Measurements from ENCODE around the gene TMEM174.
"Not testable (repeated sequence)": the region's sequence is repeated elsewhere in the genome, so short reads cannot be mapped to it uniquely, and the experiment has no call there.

Gene TMEM174

GRCh38 chr5:73196201-73196600 lies 23.2 kb downstream of the TMEM174 start:
- DNase-seq (ENCODE audit: low read depth), result no peak

DNA sequence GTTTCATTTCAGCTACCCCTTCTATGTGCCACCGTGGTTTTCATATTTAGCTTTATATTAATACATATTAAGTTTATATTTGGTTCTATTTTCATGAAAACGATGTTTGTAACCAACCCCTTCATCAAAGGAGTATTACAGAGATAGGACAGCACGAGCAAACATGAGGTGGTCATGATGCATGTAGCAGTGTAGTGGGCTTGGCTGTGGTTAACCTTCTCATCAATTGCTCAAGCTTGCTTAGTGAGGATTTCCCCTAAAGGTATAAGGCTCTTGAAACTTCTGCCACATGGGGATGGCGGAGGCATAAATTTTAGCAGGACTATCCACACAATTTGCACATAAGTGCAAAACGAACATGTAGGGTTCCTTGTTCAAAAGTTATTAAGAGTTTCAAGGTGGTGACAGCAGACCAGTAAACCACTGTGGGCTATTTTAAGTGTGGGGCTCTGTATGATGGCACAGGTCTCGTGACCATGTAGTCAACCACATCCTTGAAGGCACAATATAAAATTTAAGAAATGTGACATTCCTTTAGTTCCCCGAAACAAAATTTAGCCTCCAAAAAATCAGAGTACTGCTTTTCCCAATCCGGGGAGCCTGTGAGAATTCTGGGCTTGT lies 24.8 kb downstream of the TMEM174 start:
- no peak for DNase-seq (ENCODE audit: low read depth)

DNA sequence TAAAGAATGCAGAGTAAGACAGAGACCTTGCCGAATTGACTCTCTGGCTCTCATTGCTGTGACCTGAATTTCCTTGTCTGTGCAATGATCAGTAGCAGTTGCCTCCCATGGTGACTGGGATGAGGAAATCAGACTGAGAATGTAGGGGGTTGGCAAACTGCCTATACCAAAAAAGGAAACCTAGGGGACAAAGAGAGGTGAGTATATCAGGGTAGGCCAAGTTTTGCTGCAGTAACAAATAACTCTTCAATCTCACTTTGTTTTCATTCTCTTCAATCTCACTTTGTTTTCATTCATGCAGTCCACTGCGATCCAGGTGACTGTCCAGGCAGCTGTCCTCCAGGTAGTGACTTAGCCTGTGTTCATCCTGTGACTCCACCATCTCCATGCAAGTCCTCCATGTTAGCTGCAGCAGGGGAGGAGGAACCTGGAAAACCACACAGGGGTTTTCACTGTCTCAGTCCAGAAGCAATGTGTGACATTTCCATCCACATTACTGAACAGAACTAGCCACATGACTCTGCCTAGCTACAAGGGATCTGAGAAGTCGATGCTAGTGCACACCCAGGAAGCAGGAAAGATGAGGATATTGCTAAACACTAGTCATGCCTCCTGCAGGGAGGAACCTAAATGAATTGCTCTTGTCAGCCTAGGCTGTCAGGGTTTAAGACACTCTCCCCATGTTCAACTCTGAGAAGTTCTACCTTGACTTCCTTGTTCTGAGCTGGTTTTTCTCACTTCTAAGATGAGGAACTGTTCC lies 26.0 kb downstream of the TMEM174 start:
- peak; percentile 13 for DNase-seq (ENCODE audit: low read depth)

DNA sequence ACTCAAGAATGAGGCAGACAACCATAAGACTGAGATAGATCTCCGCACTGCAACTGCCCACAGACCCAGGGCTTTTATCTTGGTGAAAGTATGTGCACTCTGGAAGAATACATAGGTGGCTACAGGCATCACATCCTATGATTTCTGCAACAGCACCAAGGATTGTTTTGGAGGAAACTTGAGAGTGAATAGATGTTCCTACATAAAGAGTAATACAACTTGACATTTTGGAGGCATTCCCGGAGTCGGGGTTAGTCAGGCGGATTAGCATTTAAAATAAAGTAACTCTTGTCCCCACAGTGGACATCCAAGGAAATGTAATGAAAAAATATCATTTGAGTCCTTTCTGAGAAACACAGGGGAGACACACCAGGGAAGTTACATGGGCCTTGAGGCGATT lies 26.7 kb downstream of the TMEM174 start:
- peak; percentile 70 for DNase-seq (ENCODE audit: low read depth)

DNA sequence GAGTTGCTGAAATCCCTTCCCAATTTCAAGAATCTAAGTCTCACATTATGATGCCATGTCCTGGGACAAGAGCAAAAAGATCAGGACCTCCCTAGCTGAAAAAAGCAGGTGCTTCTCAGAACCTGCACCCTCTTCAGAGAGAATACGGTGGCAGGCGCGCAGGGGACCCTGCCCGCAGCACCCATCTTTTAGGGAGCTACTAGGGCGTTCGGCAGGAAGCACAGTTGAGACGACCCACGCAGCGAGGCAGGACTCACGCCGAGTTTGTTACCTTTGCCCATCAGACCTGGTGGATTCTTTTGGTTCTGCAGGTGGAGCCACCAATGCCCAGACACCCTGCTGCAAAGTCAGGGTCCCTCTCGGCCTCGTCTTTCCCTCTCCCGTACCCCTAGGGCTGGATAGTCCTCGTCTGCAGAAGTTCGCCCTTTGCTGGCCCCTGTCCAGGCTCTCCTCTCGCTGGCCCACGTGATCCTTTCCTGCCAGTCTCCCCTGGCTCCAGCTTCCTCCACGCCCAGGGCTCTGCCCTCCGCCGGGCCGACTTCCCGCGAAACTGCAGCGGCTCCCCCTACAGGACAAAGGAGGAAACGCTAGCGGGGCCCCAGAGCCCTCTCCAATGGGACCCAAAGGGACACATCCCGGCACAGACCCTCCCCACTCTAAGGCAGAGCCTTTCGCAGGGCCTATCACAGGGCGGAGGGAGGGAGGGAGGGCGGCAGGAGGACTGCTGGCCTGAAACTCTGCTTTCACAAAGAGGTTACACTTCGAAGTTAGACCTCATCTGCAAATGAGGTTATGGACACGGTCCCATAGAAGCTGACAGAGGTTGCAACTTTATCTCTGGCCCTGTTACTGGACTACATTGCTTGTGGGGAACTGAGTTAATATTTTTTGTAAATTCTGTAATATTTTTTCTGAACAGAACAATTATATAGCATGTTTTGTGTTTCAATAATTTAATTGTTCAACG lies 28.8 kb downstream of the TMEM174 start:
- DNase-seq (ENCODE audit: low read depth), result peak; percentile 27

DNA sequence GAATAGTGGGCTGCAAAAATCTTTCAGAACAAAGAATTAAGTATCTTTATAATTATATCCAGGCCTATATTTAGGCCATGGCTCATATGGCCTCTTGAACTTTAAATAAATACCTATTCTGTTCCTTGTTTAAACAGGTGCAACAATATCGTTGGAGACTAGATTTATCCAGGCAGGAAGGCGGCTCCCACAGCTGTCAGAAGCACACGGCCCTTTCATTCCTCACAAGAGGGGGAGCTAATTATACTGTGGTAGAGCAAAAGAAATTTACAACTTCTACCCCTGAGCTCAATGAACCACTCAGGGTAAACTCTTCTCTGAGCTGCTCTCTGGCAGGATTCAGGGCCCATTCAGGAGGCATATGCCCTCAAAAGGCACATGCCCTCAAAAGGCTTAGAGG lies 31.3 kb downstream of the TMEM174 start:
- no peak for DNase-seq (ENCODE audit: low read depth)

- no peak for DNase-seq (ENCODE audit: low read depth)
These were observed 31.7 kb downstream of the TMEM174 start for GRCh38 chr5:73204733-73205132.

DNA sequence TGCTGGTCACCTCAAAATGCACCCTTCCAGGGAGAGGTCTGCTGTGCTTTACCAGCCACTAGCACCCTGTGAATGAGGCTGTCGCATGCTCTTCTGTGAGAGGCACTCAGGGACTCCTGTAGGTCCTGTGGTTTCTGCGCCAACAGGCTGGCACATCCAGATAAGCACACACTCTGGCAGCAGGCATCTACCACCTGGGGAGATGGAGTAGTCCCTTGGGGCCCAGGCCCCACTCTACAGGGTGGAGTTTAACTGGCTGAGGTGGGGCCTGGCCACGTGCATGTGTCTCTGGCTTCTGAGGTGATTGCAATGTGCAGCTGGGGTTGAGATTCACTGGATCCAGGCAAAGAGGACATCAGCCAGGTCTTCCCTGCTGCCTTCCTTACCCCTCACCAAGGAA lies 32.3 kb downstream of the TMEM174 start:
- no peak for DNase-seq (ENCODE audit: low read depth)

DNA sequence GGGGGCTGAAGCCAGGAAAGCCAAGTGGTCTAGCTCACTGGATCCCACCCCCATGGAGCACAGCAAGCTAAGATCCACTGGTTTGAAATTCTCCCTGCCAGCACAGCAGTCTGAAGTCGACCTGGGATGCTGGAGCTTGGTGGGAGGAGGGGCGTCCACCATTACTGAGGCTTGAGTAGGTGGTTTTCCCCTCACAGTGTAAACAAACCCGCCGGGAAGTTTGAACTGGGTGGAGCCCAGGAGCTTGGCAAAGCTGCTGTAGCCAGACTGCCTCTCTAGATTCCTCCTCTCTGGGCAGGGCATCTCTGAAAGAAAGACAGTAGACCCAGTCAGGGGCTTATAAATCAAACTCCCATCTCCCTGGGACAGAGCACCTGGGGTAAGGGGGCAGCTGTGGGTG lies 34.2 kb downstream of the TMEM174 start:
- DNase-seq (ENCODE audit: low read depth), result not testable (repeated sequence)

DNA sequence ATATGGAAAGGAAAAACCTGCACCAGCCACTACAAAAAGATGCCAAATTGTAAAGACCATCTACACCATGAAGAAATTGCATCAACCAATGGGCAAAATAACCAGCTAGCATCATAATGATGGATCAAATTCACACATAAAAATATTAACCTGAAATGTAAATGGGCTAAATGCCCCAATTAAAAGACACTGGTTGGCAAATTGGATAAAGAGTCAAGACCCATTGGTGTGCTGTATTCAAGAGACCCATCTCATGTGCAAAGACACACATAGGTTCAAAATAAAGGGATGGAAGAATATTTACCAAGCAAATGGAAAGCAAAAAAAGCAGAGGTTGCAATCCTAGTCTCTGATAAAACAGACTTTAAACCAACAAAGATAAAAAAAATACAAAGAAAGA lies 36.1 kb downstream of the TMEM174 start:
- not testable (repeated sequence) for DNase-seq (ENCODE audit: low read depth)

- DNase-seq (ENCODE audit: low read depth), result not testable (repeated sequence)
These were observed 39.7 kb downstream of the TMEM174 start for GRCh38 chr5:73212693-73213092.

- DNase-seq (ENCODE audit: low read depth), result peak; percentile 48
These were observed 40.6 kb downstream of the TMEM174 start for GRCh38 chr5:73213566-73213998.

DNA sequence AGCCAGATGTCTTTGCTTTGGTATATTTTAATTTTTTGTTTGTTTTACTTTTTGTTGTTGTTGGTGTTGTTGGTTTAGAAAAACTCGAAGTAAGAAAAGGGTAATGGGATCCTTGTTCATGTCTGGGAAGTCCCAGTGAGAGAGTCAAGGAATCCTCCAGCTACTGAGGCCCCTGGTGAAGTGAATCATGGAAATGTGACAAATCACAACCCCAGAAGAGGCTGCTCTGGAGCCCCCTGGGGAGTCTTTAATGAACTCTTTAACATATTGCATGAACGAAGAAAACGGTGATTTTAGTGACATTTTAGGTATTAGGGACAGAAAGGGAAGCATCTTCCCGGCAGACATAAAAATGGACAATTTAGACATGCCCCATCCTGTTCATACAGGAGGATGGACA lies 41.3 kb downstream of the TMEM174 start:
- DNase-seq (ENCODE audit: low read depth), result no peak

- DNase-seq (ENCODE audit: low read depth), result no peak
These were observed 42.0 kb downstream of the TMEM174 start for GRCh38 chr5:73214996-73215395.

DNA sequence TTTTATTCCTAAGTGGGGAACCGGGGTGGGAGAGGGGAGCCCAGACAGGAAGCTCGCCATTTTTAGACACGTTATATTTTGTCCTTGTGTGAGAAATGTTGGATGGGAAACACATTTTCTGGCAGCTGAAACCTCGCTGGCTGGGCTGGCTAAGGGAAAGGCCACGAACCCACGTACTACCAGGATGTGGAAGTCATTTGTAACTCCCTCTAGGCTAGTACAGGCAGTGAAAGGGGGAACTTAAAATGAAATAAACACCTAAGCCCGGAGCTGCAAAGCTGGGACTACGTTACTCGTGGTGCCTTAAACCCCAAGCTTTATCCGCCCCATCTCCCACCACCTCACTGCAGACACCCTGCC lies 42.5 kb downstream of the TMEM174 start:
- DNase-seq (ENCODE audit: low read depth), result no peak

GRCh38 chr5:73215891-73216610 lies 43.1 kb downstream of the TMEM174 start:
- peak; percentile 68 for DNase-seq (ENCODE audit: low read depth)

- peak; percentile 40 for DNase-seq (ENCODE audit: low read depth)
These were observed 45.7 kb downstream of the TMEM174 start for GRCh38 chr5:73218552-73219171.

- not testable (repeated sequence) for DNase-seq (ENCODE audit: low read depth)
These were observed 46.3 kb downstream of the TMEM174 start for GRCh38 chr5:73219336-73219735.

GRCh38 chr5:73221161-73221560 lies 48.2 kb downstream of the TMEM174 start:
- no peak for DNase-seq (ENCODE audit: low read depth)

DNA sequence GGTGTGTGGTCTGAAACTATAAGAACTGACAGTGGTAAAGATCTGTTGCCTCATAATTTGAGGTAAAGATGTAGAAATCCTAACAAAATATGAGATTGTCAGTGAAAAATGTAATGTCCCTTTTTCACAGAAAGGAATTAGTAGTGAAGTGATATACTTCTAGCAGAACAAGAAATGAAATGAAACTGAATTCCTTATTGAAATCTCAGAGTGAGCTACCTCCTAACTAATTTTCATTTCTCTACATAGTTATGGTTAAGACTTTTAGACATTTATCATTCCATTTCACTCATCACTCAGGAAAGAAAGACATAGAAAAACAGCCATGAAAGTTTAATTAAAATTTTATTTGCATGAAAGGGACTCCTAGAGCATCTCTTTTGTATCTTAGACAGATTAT lies 48.7 kb downstream of the TMEM174 start:
- DNase-seq (ENCODE audit: low read depth), result no peak

- DNase-seq (ENCODE audit: low read depth), result no peak
These were observed 49.2 kb downstream of the TMEM174 start for GRCh38 chr5:73222173-73222572.

All from fibroblast of gingiva (primary cell).